ENCODE measurements around the gene IL18R1.

IL18R1 gene

DNA sequence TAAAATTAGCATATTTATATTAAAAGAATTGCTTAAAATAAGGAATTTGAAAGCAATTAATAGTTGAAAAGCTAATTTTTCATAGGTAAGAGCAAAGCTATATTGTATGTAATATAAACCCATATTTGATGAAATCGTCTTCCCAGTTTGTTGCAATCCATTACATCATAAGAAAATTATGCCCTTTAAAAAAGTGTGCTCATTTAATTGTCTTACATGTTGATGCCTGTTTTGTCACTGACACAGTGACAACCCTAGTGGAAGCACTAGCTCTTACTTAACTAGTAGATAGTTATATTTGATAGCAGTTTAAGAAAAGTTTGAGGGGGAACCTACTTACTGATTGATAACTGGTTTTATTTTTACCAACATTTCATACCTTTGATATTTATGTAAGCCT, 37.3 kb downstream of the IL18R1 start:
- no peak for DNase-seq

DNA sequence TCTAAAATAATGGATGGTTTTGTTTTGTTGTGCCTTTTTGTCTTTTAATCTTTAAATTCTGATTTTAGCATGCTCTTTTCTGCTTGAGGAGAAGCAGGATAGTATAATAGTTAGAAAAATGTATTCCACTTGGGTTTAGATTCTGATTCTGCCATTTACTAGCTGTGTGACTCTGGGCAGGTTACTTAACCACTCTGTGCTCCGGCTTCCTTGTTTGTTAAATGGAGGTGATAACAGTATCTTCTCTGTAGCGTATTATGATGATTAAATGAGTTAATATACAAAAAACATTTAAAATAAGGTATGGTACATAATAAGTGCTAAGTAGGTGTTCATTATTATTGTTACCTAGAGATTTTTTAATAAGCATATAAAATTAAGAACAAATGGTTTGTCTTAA, 40.4 kb downstream of the IL18R1 start:
- DNase-seq: no peak

DNA sequence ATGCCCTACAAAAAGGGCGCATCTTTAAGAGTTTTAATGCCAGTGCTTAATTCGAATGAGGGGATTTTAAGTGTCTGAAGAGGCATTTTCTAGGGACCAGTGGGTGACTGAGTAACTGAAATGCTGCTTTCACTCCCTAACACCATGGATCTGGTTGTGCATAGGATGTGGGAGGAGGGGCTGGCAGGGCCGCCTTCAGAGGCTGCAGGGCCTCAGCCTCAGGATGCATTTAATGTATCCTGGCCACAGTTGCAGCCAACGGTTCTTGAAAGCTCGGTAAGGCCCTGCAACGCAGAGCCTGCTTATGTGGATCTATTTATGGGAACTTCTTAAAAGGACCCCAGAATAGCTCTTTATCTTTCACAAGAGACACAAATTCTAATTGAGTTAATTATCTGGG, 41.6 kb downstream of the IL18R1 start:
- DNase-seq: no peak

GRCh38 chr2:102399499-102400141, 44.0 kb downstream of the IL18R1 start:
- no peak for DNase-seq

- no peak for DNase-seq
Measured at GRCh38 chr2:102401456-102401855, 45.9 kb downstream of the IL18R1 start.

GRCh38 chr2:102401865-102402264, 46.3 kb downstream of the IL18R1 start:
- no peak for DNase-seq

DNA sequence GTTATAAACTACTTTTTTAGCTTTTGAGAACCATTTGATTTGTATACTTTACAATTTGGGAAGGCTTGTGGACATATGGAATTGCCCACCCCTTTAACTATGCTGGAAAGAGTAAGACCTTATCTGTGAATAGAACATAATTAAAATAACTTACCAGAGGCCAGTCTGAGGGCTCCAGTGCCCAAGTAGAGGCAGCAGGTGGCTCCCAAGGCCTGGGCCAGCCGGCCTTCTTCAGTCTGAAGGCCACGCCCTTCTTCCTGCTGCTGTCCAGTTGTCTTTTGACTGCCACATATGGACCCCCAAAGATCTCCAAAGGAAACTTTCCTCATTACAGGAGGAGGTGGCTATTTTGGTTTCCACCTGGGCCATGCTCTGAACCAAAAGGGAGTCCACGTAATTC, 55.4 kb downstream of the IL18R1 start:
- no peak for DNase-seq

DNA sequence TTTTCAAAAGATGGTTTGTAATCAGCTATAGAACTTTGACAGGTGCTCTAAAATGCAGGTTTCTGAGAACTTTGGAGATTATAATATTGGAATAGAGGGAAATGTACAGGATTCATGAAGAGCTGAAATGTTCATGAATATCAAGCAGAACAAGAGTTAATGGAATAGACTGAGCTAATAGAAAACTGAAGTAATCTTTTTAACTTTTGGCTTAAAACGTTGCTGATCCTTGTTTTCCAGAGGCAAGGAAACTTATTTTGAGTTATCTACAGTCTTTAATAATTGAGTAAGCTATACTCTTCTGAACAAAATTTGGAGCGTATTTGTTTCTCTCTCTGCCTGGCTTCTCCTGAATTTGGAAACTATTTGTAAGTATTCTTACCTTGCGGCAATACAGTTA, 56.6 kb downstream of the IL18R1 start:
- no peak for DNase-seq

DNA sequence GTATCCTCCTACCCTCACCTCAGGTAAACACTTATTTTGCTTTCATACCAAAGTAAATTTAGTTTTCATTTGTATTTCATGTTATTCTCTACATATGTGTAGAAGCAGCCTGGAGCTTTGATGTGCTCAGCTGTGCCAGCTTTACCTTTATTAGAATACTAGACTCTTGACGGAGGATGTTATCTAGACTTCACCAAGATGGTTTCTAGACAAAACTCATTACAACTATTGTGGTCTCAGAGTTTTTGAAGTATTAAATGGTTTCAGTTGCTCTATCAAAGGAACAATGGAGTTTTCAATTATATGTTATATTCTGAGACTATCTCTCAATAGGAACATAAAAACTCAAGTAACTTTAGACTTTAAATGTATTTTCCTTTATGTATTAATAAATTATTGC, 62.4 kb downstream of the IL18R1 start:
- DNase-seq: peak in 1 of 5 donors; percentile 71

GRCh38 chr2:102418421-102418961, 62.9 kb downstream of the IL18R1 start:
- peak in 1 of 5 donors; percentile 90 for DNase-seq

DNA sequence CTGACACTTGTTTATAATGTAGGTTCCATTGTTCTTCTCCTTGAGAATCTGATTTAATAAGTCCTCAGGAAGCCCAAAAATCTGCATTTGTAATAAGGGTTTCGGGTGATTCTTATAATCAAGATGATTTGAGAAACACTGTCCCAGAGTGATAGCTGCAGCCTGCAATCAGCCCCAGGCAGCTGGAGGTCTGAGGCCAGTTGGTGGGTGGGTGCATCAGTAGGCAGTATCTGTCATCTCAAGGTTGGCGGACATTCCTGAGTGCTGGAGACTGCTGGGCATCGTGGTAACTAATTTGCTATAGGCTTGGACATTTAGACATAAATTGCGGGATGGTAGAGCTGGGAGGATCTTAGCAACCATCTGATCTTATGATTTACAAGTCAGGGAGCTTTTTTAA, 64.7 kb downstream of the IL18R1 start:
- no peak for DNase-seq

GRCh38 chr2:102421890-102422759, 66.5 kb downstream of the IL18R1 start:
- DNase-seq: peak in 1 of 5 donors; percentile 28

DNA sequence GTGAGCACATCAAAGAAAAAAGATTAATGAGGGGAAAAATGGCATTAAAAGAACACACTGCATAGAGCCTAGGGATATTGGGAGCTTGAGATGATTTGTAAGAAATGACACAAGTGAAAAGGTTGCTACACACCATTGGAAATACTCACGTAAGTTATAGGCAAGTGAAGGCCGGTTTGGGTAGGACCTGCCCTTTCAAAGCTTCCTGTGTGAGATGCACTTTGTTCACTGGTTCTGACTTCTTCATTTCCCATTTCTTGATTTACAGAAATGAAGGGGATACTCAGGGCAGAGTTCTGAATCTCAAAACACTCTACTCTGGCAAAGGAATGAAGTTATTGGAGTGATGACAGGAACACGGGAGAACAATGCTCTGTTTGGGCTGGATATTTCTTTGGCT, 67.3 kb downstream of the IL18R1 start, which contains the start of gene IL18RAP:
Gene IL18RAP (plus strand): TSS at position 251 of the 400 bp plus-strand sequence. CDS start 118 bp downstream, at position 369.
- peak in 1 of 5 donors; percentile 32 for DNase-seq

DNA sequence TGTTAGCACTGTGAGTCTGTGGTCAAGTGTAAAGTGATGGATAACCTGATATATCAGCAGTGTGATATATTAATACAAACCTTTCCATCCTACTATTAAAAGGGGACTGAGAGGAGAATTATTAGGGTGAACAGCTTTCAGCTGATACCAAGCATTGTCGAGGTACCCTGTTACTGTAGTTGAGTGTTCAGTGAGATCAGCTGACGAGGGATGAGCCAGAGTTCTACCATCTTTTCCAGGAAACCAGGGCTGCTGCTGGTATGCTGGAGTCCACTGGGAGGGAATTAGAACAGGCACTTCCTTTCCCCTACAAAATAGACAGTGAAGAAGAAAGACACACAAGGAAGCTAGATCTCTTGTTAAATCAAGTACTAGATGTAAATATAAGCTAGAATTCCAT, 67.8 kb downstream of the IL18R1 start:
- DNase-seq: no peak

GRCh38 chr2:102424754-102425153, 69.2 kb downstream of the IL18R1 start:
- peak in 1 of 5 donors; percentile 65 for DNase-seq

GRCh38 chr2:102425441-102426132, 70.0 kb downstream of the IL18R1 start:
- DNase-seq: no peak

- no peak for DNase-seq
Measured at GRCh38 chr2:102427249-102427648, 71.7 kb downstream of the IL18R1 start.

DNA sequence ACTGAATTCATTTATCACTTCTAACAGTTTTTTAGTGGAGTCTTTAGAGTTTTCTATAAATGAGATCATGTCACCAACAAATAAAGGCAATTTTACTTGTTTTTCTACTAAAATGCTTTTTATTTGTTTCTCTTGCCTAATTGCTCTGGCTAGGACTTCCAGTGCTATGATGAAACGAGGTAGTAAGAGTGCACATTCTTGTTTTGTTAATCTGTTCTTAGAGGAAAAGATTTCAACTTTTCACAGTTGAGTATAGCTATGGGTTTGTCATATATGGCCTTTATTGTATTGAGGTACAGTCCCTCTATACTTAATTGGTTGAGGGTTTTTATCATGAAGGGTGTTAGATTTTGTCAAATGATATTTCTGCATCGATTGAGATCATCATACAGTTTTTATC, 73.0 kb downstream of the IL18R1 start:
- DNase-seq: no peak

- DNase-seq: no peak
Measured at GRCh38 chr2:102432386-102432785, 76.8 kb downstream of the IL18R1 start.

GRCh38 chr2:102433973-102434654, 78.5 kb downstream of the IL18R1 start:
- no peak for DNase-seq

- DNase-seq: peak in 1 of 5 donors; percentile 21
Measured at GRCh38 chr2:102434655-102435381, 79.2 kb downstream of the IL18R1 start.

- DNase-seq: no peak
Measured at GRCh38 chr2:102435741-102436140, 80.1 kb downstream of the IL18R1 start.
